Stimulated activated CD4-positive, alpha-beta T cell treated with anti-CD3 and anti-CD28 coated beads, Interleukin-1b, Interleukin-23, amount 100 ng/mL, for 4 hours (primary cell): Measurements from ENCODE around the gene APLF.
A peak's percentile ranks its signal among the peaks of the same experiment; 100 is the strongest.
"Not testable (repeated sequence)": the region's sequence is repeated elsewhere in the genome, so short reads cannot be mapped to it uniquely, and the experiment has no call there.

Experiments
- DNase-seq, 2 donors: peaks; one replicate each; pipeline ENCODE4 v3.0.0-alpha.2; 2020; ENCODE audit warnings: low read depth in 2 of 2

Gene APLF

DNA sequence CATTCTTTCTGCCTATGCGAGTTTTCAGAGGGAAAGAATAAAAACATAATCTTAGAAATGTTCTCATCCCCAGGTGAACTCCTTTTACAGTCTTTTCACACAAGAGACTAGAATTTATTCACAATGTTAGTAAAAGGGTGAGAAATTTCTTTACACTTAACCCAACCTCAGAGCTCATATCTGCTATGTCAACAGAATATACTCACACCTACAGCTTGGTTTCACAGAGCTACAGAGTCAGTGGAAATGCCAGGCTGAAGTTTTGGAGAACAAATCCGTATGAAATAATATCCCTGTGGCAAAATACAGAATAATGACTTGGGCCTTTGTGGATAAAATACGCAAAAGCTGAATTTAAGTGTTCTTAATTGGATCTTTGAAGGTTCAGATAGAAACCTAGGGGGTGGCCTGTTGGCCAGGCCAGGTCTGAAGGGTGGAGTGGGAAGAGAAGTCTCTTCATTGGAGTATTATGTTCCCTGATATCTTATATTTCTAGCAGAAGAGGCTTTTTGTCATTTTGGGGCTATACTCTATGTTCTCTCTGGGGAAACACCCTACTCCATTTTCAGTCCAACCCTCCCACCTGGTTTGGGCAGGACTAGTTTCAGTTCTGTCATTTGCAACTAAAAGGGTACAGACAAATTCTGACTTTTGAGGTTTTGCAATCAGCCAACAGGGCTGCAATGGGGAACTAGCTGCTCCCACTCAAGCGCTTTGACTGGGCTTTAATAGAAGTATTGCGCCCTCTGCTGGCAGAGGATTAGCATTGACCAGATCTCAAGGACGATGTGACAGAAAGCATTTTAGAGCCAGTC lies 26.0 kb upstream of the APLF start:
- DNase-seq = peak; percentile 58 to 75

- no peak for DNase-seq
Measured at GRCh38 chr2:68441994-68442322, 25.4 kb upstream of the APLF start.

- not testable (repeated sequence) for DNase-seq
Measured at GRCh38 chr2:68446425-68446824, 21.0 kb upstream of the APLF start.

DNA sequence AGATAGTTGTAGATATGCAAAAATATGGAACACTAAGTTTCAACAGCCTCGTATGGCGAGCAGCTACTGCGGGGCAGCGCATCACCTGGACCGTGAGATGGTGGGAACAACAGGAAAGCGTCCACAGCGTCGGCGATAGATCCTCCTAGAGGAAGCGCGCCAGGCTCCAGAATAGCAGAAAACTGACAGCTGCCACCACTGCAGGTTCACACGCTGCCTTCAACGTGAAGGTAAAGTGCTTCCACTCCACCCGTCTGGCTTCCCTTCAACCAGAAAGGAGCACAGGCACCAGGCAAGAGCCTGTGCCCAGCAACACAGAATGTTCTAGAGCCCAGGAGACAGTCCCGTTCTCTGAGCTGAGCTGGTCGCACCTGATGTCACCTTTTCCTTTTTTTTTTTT lies 20.3 kb upstream of the APLF start:
- no peak for DNase-seq

- DNase-seq = no peak
Measured at GRCh38 chr2:68448671-68449653, 18.4 kb upstream of the APLF start.

DNA sequence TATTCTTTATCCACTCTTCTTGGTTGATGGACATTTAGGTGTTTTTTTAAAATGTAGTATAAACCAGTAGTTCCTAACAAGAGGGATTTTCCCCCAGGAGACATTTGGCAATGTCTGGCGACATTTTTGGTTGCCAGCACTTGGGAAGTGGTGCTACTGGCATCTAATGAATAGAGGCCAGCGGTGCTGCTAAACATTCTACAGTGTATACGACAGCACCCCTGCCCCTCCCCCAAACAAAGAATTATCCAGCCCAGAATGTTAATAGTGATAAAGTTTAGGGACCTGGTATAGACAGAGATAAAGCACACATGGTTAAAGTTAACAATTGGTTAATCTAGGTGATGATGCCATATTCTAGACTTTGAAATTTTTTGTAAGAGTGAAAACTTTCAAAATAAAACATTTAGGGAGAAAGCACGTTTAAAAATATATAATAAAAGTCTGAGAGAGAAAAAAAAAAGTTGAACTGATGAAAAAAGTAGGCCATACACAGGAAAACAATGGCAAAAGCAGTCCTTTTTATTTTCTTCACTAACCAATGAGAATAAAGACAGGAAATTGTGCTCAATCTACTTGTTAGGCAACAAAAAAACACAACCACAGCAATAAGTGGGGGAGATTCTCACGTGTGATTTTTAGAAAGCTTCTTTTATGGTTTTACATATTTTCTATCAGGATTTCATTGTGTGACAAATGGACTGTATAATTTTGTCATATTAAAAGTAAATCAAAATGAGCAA lies 15.1 kb upstream of the APLF start:
- DNase-seq = no peak

DNA sequence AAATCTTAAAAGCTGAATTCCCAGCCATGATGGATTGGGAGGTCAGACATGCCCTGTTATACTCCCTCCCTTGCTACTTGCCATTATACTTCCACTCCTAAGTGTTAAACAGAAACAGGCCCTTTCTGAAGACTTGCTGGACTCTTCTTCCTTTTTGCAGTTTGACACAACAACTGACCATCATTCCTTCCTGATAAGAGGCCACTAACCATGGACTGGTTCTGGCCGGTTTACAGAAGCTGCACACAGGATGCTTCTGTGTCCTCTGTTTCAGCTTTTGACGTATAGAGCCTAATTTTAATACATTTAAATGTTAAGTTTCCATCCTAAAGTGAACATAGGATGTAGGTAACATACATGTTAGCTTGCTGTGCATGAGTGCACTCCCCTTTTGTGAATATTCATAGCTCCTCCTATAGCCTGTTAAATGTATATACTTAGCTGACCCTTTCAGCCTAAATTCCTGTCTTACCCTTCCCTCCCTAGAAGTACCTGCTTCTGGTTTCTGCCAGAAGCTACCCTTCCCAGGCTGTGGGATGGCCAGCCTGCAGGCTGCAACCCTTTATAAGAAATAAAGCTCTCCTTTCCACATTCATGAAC lies 13.5 kb upstream of the APLF start:
- DNase-seq = no peak

DNA sequence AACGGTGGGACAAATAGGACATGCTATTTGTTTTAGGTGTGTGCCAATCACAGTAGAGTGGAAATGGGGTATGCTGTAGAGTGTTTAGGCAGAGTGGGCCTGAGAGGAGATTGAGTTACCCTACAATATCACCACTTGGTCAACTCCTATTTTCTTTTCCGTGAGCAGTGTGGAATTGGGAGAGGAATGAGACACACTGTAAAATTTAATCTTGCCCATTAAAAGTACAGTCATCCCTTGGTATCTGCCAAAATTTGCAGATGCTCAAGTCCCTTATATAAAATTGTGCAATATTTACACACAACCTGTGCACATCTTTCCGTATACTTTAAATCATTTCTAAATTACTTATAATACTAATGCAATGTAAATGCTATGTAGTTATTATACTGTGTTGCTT lies 12.7 kb upstream of the APLF start:
- no peak for DNase-seq

DNA sequence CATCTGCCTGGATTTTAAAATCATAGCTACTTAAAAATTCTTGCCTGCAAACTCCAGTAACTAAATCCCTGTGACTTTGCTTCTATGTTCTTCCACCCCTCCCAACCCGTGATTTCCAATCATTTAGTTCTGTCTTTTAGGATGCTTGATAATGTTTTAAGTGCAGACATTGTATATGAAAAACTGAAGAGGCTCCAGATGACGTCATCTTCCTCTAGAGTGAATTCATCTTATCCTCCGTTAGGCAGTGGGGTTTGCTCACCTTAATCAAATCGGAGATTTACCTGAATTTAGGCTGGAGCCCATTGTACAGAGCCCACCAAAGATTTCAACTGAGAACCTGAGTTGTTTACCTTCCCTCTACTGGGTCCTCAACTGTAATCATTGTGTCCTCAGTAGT lies 11.2 kb upstream of the APLF start:
- no peak for DNase-seq

- DNase-seq = no peak
Measured at GRCh38 chr2:68458981-68459380, 8.4 kb upstream of the APLF start.

DNA sequence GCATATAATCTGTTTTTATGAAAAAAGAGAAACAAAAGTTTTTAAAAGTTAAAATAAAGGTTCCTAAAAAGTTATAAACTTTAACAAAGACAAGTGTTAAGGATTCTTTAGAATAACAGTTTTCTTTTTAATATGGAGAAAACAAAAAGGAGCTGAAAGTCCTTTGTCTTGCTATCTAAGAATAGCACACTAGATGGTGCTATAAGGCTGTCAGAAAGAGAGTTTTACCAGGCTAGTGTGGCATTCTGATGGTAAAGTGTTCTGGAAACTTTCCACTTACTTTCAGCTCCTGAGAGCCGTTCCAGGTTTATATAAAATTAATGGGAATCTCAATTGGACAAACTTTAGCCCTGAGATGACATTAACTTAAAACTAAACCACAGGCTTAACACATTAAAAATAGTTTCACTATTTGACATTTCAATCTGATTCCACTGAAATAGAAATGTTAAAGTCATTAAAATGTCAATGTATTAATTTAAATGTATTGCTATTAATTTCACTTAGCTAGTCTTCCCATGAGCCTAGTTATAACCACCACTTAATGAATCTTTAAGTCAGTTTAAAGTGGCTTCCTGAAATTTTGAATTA lies 4.0 kb upstream of the APLF start:
- no peak for DNase-seq

GRCh38 chr2:68464651-68465050 lies 2.7 kb upstream of the APLF start:
- no peak for DNase-seq

DNA sequence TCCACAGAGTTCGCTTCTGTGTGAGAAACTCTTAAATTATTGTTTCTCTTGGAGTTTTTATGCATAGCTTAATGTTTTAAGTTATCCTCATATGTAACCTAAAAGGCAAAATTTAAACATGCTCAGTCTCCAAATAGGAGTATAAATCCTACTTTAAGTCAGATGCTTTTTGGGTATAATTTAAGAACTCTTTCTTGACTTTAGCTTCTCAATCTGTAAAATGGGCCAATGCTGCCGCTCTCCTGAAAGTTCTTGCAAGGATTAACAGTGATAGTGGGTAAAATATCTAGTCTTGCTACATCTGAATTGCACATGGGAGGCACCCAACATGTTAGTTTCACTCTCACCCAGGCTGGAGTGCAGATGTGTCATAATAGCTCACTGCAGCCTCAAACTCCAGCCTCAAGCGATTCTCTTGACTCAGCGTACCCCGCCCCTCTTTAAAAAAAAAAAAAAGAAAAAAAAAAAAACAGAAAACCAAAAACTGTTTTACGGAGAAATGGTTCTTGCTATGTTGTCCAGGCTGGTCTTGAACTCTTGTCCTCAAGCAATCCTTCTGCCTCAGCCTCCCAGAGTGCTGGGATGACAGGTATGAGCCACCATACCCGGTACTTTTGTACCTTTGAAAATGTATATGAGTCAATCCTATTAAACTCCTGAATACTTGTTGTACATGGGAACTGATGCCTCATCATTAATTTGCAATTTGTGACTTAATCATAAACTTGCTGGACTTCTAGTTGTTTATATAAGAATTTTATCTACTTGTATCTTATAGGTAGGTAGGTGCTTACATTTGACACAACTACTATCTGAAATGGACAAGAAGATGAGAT lies 2.1 kb upstream of the APLF start:
- peak in 1 of 2 donors; percentile 23 for DNase-seq

GRCh38 chr2:68466361-68466777 lies 1.0 kb upstream of the APLF start:
- DNase-seq = peak; percentile 34 to 46

- DNase-seq = no peak
Measured at GRCh38 chr2:68466778-68467076, 658 bp upstream of the APLF start.

DNA sequence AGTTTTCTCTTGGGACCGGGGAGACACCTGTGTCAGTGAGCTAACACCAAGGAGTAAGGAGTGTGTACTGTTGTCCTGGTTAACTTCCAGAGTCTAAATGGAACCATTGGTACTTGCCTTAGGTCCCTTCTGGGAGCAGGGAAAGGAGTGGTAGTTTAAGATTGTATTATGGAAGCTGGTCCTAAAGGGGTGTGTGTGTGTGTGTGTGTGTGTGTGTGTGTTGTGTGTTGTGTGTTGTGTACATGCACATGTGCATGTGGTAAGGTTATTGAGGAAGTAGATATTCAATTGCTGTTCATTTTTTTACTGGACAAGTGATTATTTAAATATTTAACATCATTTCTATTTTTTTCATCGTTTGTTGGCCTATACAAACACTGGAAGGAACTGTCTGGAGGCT lies 1.4 kb downstream of the APLF start:
- no peak for DNase-seq

DNA sequence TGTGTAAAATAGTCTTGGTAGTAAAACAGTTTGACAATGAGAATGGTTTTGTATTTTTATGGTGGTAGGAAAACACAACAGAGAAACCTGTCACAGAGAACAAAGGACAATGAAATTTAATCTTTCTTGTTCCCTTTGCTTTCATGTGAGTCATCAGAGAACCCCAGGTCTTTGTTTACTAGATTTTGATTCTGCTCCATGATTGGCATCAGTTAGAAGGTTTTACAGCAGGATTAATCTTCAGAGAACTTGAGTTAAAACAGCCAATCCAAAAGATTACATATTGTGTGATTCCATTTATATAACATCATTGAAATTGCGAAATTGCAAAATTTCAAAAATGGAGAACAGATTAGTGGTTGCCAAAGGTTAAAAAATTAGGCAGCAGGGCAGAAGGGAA lies 2.5 kb downstream of the APLF start:
- no peak for DNase-seq

- no peak for DNase-seq
Measured at GRCh38 chr2:68471385-68471784, 4.0 kb downstream of the APLF start.

DNA sequence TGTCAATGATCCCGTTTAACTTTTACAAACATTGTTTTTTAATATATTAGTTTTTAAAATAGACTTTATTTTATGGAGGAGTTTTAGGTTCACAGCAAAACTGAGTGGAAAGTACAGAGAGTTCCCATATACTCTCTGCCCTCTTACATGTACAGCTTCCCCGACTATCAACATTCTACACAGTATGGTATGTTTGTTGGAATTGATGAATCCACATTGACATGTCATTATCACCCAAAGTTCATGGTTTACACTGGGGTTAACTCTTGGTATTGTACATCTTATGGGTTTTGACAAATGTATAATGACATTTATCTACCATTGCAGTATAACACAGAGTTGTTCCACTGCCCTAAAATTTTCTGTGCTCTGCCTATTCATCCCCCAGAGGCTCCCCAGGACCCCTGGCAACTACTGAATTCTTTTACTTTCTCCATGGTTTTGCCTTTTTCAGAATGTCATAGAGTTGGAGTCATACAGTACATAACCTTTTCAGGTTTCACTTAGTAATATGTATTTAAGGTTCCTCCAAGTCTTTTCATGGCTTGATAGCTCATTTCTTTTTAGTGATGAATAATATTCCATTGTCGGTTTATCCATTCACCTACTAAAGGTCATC lies 5.5 kb downstream of the APLF start:
- DNase-seq = no peak

- no peak for DNase-seq
Measured at GRCh38 chr2:68475110-68475509, 7.7 kb downstream of the APLF start.
